Astrocyte of the cerebellum (primary cell): Measurements from ENCODE around the gene KSR1.

ENCODE experiments used
- DNase-seq: peaks from one replicate; pipeline ENCODE4 v3.0.0-alpha.2; 2011; ENCODE audit warnings: low read depth
- H3K4me3 ChIP-seq: 2 replicates; pipeline ENCODE4 v1.5.1; 2011; ENCODE audit warnings: mild to moderate bottlenecking, low read depth, low read length, moderate library complexity
- in situ Hi-C: cut with HindIII; loops from 2 replicates; pipeline ENCODE4 v1.10.0; 2017; ENCODE audit warnings: low sequenced_read_pairs
- TF ChIP-seq, protein P1 (sequence below): IDR thresholded peaks from 2 replicates; pipeline ENCODE4 v1.5.1; 2012; ENCODE audit warnings: low read length, low read depth, moderate library complexity, mild to moderate bottlenecking; ENCODE audit errors: missing control alignments

The KSR1 gene

DNA sequence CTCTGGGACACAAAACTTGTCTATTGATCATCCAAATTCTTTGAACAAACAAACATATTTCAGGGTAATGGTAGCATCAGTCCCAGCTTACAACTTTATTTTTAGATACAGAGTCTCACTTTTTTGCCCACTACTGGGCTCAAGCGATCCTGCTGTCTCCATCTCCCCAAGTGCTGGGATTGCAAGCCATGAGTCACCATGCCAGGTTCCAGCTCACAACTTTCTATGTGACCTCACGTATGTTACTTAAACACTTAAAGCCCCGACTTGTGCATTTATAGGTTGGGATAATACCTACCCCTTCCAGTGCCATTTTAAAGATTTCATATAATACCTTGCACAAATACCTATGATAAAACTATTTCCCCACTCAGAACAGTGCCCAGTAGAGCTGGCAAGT is 42.0 kb upstream of the KSR1 start:
- DNase-seq: no peak
- no peak overlapping the region for H3K4me3 ChIP-seq
- TF ChIP-seq, protein P1, sequence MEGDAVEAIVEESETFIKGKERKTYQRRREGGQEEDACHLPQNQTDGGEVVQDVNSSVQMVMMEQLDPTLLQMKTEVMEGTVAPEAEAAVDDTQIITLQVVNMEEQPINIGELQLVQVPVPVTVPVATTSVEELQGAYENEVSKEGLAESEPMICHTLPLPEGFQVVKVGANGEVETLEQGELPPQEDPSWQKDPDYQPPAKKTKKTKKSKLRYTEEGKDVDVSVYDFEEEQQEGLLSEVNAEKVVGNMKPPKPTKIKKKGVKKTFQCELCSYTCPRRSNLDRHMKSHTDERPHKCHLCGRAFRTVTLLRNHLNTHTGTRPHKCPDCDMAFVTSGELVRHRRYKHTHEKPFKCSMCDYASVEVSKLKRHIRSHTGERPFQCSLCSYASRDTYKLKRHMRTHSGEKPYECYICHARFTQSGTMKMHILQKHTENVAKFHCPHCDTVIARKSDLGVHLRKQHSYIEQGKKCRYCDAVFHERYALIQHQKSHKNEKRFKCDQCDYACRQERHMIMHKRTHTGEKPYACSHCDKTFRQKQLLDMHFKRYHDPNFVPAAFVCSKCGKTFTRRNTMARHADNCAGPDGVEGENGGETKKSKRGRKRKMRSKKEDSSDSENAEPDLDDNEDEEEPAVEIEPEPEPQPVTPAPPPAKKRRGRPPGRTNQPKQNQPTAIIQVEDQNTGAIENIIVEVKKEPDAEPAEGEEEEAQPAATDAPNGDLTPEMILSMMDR: no peak
- in situ Hi-C loops: no loop called here

- in situ Hi-C loops: no loop called here
- TF ChIP-seq, protein P1: no peak
- H3K4me3 ChIP-seq: no peak overlapping the region
- no peak for DNase-seq
Observed at GRCh38 chr17:27414694-27415093, 41.6 kb upstream of the KSR1 start.

DNA sequence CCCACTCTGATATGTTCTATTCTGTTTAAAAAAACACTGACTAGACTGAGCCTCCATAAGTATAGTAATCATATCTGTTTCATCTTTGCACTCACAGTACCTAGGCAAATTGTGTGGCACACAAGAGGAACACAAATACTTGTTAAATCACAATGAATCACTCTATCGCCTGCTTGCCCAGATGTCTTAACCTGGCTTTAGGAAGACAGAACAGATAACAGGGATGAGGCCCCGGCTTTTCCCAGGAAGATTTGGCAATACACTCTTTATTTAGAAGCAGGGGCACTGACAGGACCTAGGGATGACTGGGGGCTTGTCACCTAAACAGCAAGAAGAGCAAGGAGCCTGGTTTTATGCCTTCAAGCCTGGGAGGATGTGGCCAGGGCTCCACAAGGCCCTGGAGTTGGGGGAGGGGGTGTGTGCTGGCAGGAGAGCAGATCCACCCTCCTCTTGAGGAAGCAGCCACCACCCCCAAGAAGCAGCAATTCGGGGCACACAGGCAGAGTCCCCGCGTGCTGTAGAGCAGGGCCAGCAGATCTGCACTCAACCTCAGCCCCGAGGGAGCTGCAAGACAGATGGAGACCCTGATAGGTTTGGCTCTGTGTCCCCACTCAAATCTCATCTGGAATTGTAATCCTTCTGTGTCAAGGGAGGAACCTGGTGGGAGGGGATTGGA is 41.0 kb upstream of the KSR1 start:
- in situ Hi-C loops: no loop called here
- TF ChIP-seq, protein P1: no peak
- H3K4me3 ChIP-seq: no peak overlapping the region
- no peak for DNase-seq

DNA sequence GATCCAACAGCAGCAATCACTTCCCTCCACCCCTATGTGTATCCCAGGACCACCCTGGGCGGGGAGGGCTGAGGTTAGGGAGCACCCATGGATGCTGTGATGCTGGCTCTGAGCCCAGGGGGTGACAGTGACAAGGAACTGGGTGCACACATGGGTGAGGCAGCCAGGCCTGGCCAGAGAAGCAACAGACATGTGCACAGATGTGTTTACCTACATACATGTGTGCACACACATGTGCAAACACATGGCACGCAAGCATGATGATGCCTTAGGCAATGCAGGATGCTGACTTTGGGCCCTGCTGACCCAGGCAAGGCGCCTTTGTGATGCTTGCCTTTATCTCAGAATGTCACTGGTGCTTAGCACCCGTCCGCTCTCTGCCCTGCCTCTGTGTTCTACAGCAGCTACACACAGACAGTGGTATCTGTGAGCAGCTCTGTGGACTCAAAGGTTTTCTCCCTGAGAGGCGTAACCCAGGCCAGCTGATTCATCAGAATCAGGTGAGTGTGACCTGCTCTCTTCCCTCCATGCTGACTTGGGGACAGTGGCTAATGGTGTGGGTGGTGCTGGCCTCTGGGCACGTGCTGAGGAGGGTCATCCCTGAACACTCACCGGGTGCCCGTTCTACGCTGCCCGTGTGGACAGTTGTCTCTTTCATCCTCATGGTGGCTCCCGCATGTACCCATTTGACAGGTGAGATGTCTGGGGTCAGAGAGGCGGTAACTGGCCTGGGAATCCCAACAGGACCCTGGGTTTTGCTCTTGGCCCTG is 38.5 kb upstream of the KSR1 start:
- in situ Hi-C loops: no loop called here
- TF ChIP-seq, protein P1: no peak
- DNase-seq: no peak

GRCh38 chr17:27418366-27418615 is 38.0 kb upstream of the KSR1 start:
- TF ChIP-seq, protein P1: no peak
- H3K4me3 ChIP-seq: no peak overlapping the region
- in situ Hi-C loops: no loop called here
- no peak for DNase-seq

More for the DNA sequence above, 38.5 kb upstream of the KSR1 start:
- H3K4me3 ChIP-seq: no peak overlapping the region

- H3K4me3 ChIP-seq: no peak overlapping the region
- DNase-seq: no peak
- in situ Hi-C loops: no loop called here
- TF ChIP-seq, protein P1: no peak
Observed at GRCh38 chr17:27419156-27419555, 37.1 kb upstream of the KSR1 start.
